Testis (tissue), 2 donors: ENCODE results near the gene STX16.

Experiments used
- CTCF ChIP-seq, 3 experiments: fragments of 450-650 bp in 2 of 3; fragments of 200-600 bp in 1 of 3; sonication (generic) in 1 of 3; IDR thresholded peaks; one replicate each; pipeline ENCODE4 v1.5.1; 2016 to 2019; ENCODE audit warnings: antibody characterized with exemption in 3 of 3, mild to moderate bottlenecking in 2 of 3, moderate library complexity in 1 of 3
- POLR2A ChIP-seq: fragments of 450-650 bp; IDR thresholded peaks from one replicate; pipeline ENCODE4 v1.6.1; 2017; ENCODE audit warnings: antibody characterized with exemption, mild to moderate bottlenecking, moderate library complexity

GRCh38 chr20:58611236-58612030 lies 39.6 kb upstream of the STX16 start:
- no peak for TF ChIP-seq POLR2A
- no peak for TF ChIP-seq CTCF (IDR thresholded peaks at IDR 0.05)
